Activated T-helper 9 cell treated with anti-CD3 and anti-CD28 coated beads, Interleukin-2, amount 50 U/mL, for 16 hours (primary cell): Measurements from ENCODE around the gene MOSPD3.
A peak's percentile ranks its signal among the peaks of the same experiment; 100 is the strongest.
"Not testable (repeated sequence)": the region's sequence is repeated elsewhere in the genome, so short reads cannot be mapped to it uniquely, and the experiment has no call there.

Experiments
- DNase-seq: peaks from one replicate; pipeline ENCODE4 v3.0.0-alpha.2; 2020; ENCODE audit warnings: low read depth

The MOSPD3 gene

GRCh38 chr7:100611983-100612729, at the start of gene MOSPD3:
TSS of gene MOSPD3 (plus strand) at chr7:100612540. CDS start at chr7:100612792, 252 bp downstream.
- DNase-seq, result peak; percentile 97

- no peak for DNase-seq
These were observed 49.2 kb upstream of the MOSPD3 start for GRCh38 chr7:100563100-100563564.

- DNase-seq, result peak; percentile 70
These were observed 48.4 kb upstream of the MOSPD3 start for GRCh38 chr7:100563809-100564400.

- not testable (repeated sequence) for DNase-seq
These were observed 47.9 kb upstream of the MOSPD3 start for GRCh38 chr7:100564405-100564804.

- no peak for DNase-seq
These were observed 47.2 kb upstream of the MOSPD3 start for GRCh38 chr7:100565133-100565571.

- no peak for DNase-seq
These were observed 46.3 kb upstream of the MOSPD3 start for GRCh38 chr7:100566018-100566531.

- no peak for DNase-seq
These were observed 45.2 kb upstream of the MOSPD3 start for GRCh38 chr7:100567031-100567730.

- no peak for DNase-seq
These were observed 44.6 kb upstream of the MOSPD3 start for GRCh38 chr7:100567751-100568175.

- no peak for DNase-seq
These were observed 44.0 kb upstream of the MOSPD3 start for GRCh38 chr7:100568176-100568895.

GRCh38 chr7:100568896-100569844, 43.2 kb upstream of the MOSPD3 start:
- DNase-seq, result no peak

- DNase-seq, result no peak
These were observed 41.1 kb upstream of the MOSPD3 start for GRCh38 chr7:100570954-100571828.

- DNase-seq, result no peak
These were observed 40.6 kb upstream of the MOSPD3 start for GRCh38 chr7:100571829-100572116.

GRCh38 chr7:100572281-100572948, 39.9 kb upstream of the MOSPD3 start:
- no peak for DNase-seq

- DNase-seq, result no peak
These were observed 39.2 kb upstream of the MOSPD3 start for GRCh38 chr7:100572949-100573675.

GRCh38 chr7:100573691-100574361, 38.5 kb upstream of the MOSPD3 start, which contains the start of gene SAP25:
TSS of gene SAP25 (minus strand) at chr7:100573900. CDS start at chr7:100573742, 158 bp downstream.
- no peak for DNase-seq

GRCh38 chr7:100574362-100575205, 37.8 kb upstream of the MOSPD3 start:
- DNase-seq, result no peak

- no peak for DNase-seq
These were observed 37.1 kb upstream of the MOSPD3 start for GRCh38 chr7:100575206-100575631.
